HCT116 (cell line): ENCODE measurements around the gene ST3GAL3. TPM values are rescaled to one million over a fixed set of nuclear protein-coding genes. Genes with fewer than 3 reads are reported as not detected.

Experiments
- ATAC-seq: fragments of 200-7000 bp; cut with Tn5 transposase; 2 replicates; pipeline ENCODE4 v1.9.1; 2020; ENCODE audit warnings: mild to moderate bottlenecking, moderate library complexity
- BruUV-seq: library from RNA; stranded (reverse); fragments of 400-500 nt; replicated peaks from 2 replicates; lab custom pipeline; 2021; lab: Mats Ljungman, UMichigan
- CTCF ChIA-PET: fragments of 300-600 bp; sonication (Branson Sonifier 250); formaldehyde crosslinking; loops from one replicate; lab custom pipeline; 2021; ENCODE audit warnings: antibody characterized with exemption; lab: Charles Lee
- POLR2A ChIA-PET: fragments of 300-600, 350-600 bp; sonication (Branson Sonifier 250); formaldehyde crosslinking; loops from one replicate; lab custom pipeline; 2021; ENCODE audit warnings: antibody characterized with exemption; lab: Charles Lee
- RAD21 ChIA-PET, 2 experiments: fragments of 300-600 bp; sonication (Branson Sonifier 250); formaldehyde crosslinking; loops; one replicate each; lab custom pipeline; 2023; ENCODE audit warnings: low total read pairs in 2 of 2; ENCODE audit not compliant: uncharacterized antibody in 2 of 2, unreplicated experiment in 2 of 2, low non-redundant PET in 1 of 2; lab: Charles Lee
- DNase-seq: peaks from one replicate; pipeline ENCODE4 v3.0.0-alpha.2; 2010; ENCODE audit warnings: low read depth, low spot score
- H2AFZ ChIP-seq: fragments of 200-600 bp; shearing (Covaris generic), sonication (generic); 2 replicates; pipeline ENCODE4 v1.6.1; 2017; ENCODE audit warnings: low read depth, mixed run types, mixed read lengths, antibody characterized with exemption, low read length; ENCODE audit not compliant: poor library complexity, severe bottlenecking
- H3K27ac ChIP-seq: 2 replicates; pipeline ENCODE4 v1.5.1; 2012; ENCODE audit warnings: low read depth, low read length
- H3K27me3 ChIP-seq: fragments of 200-600 bp; sonication (generic); 2 replicates; pipeline ENCODE4 v1.6.1; 2016; ENCODE audit warnings: mixed run types, low read length, mixed read lengths; ENCODE audit not compliant: insufficient read depth
- H3K36me3 ChIP-seq, 2 experiments: fragments of 200-500 bp in 1 of 2; fragments of 200-600 bp in 1 of 2; sonication (Bioruptor generic) in 1 of 2; sonication (generic) in 1 of 2; 2 replicates each; pipeline versions ENCODE4 v1.5.1 to v1.6.1; 2014 to 2016; ENCODE audit warnings: low read length in 2 of 2, inconsistent platforms in 1 of 2, mixed read lengths in 1 of 2, mixed run types in 1 of 2; ENCODE audit not compliant: insufficient read depth in 2 of 2, control insufficient read depth in 1 of 2
- H3K4me1 ChIP-seq, 2 experiments: fragments of 200-600 bp in 1 of 2; sonication (generic) in 1 of 2; 2 replicates each; pipeline versions ENCODE4 v1.5.1 to v1.6.1; 2012 to 2017; ENCODE audit warnings: low read length in 2 of 2, inconsistent platforms in 1 of 2, mild to moderate bottlenecking in 1 of 2, mixed read lengths in 1 of 2, mixed run types in 1 of 2, moderate library complexity in 1 of 2; ENCODE audit not compliant: insufficient read depth in 2 of 2, control insufficient read depth in 1 of 2
- H3K4me2 ChIP-seq: fragments of 200-600 bp; sonication (generic); 2 replicates; pipeline ENCODE4 v1.6.1; 2017; ENCODE audit warnings: mixed run types, low read length, mixed read lengths
- H3K4me3 ChIP-seq, 2 experiments: fragments of 200-600 bp in 1 of 2; sonication (generic) in 1 of 2; replicated peaks in 1 of 2; 2 replicates each; pipeline ENCODE4 v1.5.1; 2011 to 2016; ENCODE audit warnings: low read length in 2 of 2, control low read depth in 1 of 2, low read depth in 1 of 2, mild to moderate bottlenecking in 1 of 2, mixed read lengths in 1 of 2, mixed run types in 1 of 2
- H3K79me2 ChIP-seq: fragments of 200-600 bp; sonication (generic); 2 replicates; pipeline ENCODE4 v1.6.1; 2017; ENCODE audit warnings: mild to moderate bottlenecking, mixed run types, low read length, moderate library complexity, mixed read lengths; ENCODE audit not compliant: insufficient read depth
- H3K9ac ChIP-seq: fragments of 200-600 bp; sonication (generic); 2 replicates; pipeline ENCODE4 v1.6.1; 2016; ENCODE audit warnings: low read length, mixed read lengths
- H3K9me2 ChIP-seq: fragments of 200-600 bp; sonication (generic), shearing (Covaris generic); 2 replicates; pipeline ENCODE4 v1.6.1; 2017; ENCODE audit warnings: mixed run types, mild to moderate bottlenecking, moderate library complexity; ENCODE audit not compliant: insufficient read depth
- H3K9me3 ChIP-seq, 2 experiments: fragments of 200-500 bp in 1 of 2; fragments of 200-600 bp in 1 of 2; sonication (Bioruptor generic) in 1 of 2; sonication (generic) in 1 of 2; 2 replicates each; pipeline ENCODE4 v1.6.1; 2014 to 2017; ENCODE audit warnings: low read length in 2 of 2, mixed read lengths in 2 of 2, inconsistent platforms in 1 of 2, low read depth in 1 of 2, mild to moderate bottlenecking in 1 of 2, mixed run types in 1 of 2, moderate library complexity in 1 of 2; ENCODE audit not compliant: control insufficient read depth in 1 of 2, insufficient read depth in 1 of 2
- H4K20me1 ChIP-seq: fragments of 200-600 bp; sonication (generic), shearing (Covaris generic); 2 replicates; pipeline ENCODE4 v1.6.1; 2017; ENCODE audit warnings: mixed run types, mild to moderate bottlenecking, moderate library complexity; ENCODE audit not compliant: insufficient read depth
- EZH2phosphoT487 ChIP-seq: fragments of 200-600 bp; IDR thresholded peaks from 2 replicates; pipeline ENCODE4 v1.6.1; 2018; ENCODE audit warnings: antibody characterized with exemption, borderline replicate concordance
- JUND ChIP-seq: IDR thresholded peaks from 2 replicates; pipeline ENCODE4 v1.6.1; 2012
- RAD21 ChIP-seq: IDR thresholded peaks from 2 replicates; pipeline ENCODE4 v1.6.1; 2012; ENCODE audit warnings: low read depth, mild to moderate bottlenecking
- SP1 ChIP-seq: IDR thresholded peaks from 2 replicates; pipeline ENCODE4 v1.6.1; 2012; ENCODE audit warnings: low read depth
- TCF7L2 ChIP-seq: IDR thresholded peaks from 2 replicates; pipeline ENCODE4 v1.7.0; 2011; ENCODE audit warnings: borderline replicate concordance, inconsistent platforms; ENCODE audit not compliant: insufficient read depth, insufficient read length; ENCODE audit errors: extremely low read depth
- intact Hi-C: fragments of 100-400 bp; cut with micrococcal nuclease; formaldehyde crosslinking; loops from 2 replicates; pipeline ENCODE4 v1.10.0; 2022
- total RNA-seq: library from RNA; stranded (reverse); gene quantifications from one replicate; pipeline ENCODE4 v1.2.1, GENCODE V29; 2021; ENCODE audit not compliant: unreplicated experiment
- TF ChIP-seq, protein P1 (sequence below), 3 experiments: fragments of 200-600 bp in 1 of 3; sonication (generic) in 1 of 3; IDR thresholded peaks in 2 of 3; conservative IDR thresholded peaks in 1 of 3; 2 replicates each; pipeline ENCODE4 v1.5.1; 2012 to 2017; ENCODE audit warnings: low read depth in 2 of 3, low read length in 2 of 3, antibody characterized with exemption in 1 of 3, borderline replicate concordance in 1 of 3, control low read depth in 1 of 3, mild to moderate bottlenecking in 1 of 3, mixed read lengths in 1 of 3, mixed run types in 1 of 3, moderate library complexity in 1 of 3; ENCODE audit not compliant: insufficient read depth in 1 of 3
- TF ChIP-seq, protein P2 (sequence below): IDR thresholded peaks from 2 replicates; pipeline ENCODE4 v1.6.1; 2012
- TF ChIP-seq, protein P3 (sequence below): IDR thresholded peaks from 2 replicates; pipeline ENCODE4 v1.6.1; 2011; ENCODE audit warnings: mild to moderate bottlenecking, low read length, moderate library complexity; ENCODE audit not compliant: insufficient replicate concordance; ENCODE audit errors: extremely low read depth

Gene ST3GAL3
- total RNA-seq, 1 experiment from 2014 or later: 7.2 TPM

DNA sequence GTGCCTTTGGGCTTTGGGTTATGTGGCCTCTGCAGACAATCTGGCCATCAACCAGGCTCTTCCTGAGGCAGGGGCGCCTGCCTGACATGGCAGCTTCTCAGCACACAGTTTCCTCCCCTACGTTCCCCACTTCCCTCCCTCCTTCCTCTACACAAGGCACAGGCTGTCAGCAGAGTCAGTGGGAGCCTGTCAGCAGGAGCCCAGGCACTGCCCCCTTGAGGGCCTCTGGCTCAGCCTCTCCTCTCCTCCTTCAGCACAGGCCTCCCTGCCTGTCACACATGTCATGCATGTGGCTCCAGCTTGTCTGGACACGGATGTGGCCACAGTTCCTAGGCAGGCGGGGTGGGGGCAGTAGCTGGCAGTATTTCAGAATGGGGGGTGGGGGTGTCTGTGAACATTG is 174.1 kb downstream of the ST3GAL3 start:
- peak; percentile 15; the same call in 1 of the 2 replicates for TF ChIP-seq RAD21
- TF ChIP-seq, protein P1, sequence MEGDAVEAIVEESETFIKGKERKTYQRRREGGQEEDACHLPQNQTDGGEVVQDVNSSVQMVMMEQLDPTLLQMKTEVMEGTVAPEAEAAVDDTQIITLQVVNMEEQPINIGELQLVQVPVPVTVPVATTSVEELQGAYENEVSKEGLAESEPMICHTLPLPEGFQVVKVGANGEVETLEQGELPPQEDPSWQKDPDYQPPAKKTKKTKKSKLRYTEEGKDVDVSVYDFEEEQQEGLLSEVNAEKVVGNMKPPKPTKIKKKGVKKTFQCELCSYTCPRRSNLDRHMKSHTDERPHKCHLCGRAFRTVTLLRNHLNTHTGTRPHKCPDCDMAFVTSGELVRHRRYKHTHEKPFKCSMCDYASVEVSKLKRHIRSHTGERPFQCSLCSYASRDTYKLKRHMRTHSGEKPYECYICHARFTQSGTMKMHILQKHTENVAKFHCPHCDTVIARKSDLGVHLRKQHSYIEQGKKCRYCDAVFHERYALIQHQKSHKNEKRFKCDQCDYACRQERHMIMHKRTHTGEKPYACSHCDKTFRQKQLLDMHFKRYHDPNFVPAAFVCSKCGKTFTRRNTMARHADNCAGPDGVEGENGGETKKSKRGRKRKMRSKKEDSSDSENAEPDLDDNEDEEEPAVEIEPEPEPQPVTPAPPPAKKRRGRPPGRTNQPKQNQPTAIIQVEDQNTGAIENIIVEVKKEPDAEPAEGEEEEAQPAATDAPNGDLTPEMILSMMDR (IDR thresholded peaks at IDR 0.05 in 2 of 3, conservative IDR thresholded peaks at IDR 0.05 in 1 of 3; ENCODE audit: borderline replicate concordance in 1 of 3, insufficient read depth in 1 of 3, low read depth in 2 of 3, low read length in 2 of 3): 0 out of 6 replicates have a peak, but pooled peaks of 1 of the 3 experiments have one; percentile 8
- TF ChIP-seq JUND: no peak
- Histone ChIP-seq H3K9ac (no peak overlapping the region), H3K4me3 (no peak overlapping the region), H3K9me2 (no peaks in the 10 kb centered on the region), H4K20me1 (no peaks in the 10 kb centered on the region), H3K27me3 (no peaks in the 10 kb centered on the region), H3K79me2 (no peaks in the 10 kb centered on the region), H3K4me1 (peaks cover 22 to 78% of the 10 kb centered on the region in 2 experiments), H3K36me3 (no peaks in the 10 kb centered on the region), H3K9me3 (no peaks in the 10 kb centered on the region), H2AFZ (no peak overlapping the region), H3K4me2 (peak overlapping the region; percentile 22), H3K27ac (no peak overlapping the region)
- CTCF ChIA-PET: no interaction called here
- ATAC-seq: peak; percentile 26; the same call in 1 of the 2 replicates
- POLR2A ChIA-PET: no interaction called here
- BruUV-seq: no TSS peak
- RAD21 ChIA-PET: interaction anchor here in 1 of 2 experiments (0.7 kb wide), 1 partner anchor 167 kb away, joined by 4 read pairs; no protein-coding TSS in a partner anchor
- intact Hi-C loops: no loop called here
- no peak for DNase-seq

DNA sequence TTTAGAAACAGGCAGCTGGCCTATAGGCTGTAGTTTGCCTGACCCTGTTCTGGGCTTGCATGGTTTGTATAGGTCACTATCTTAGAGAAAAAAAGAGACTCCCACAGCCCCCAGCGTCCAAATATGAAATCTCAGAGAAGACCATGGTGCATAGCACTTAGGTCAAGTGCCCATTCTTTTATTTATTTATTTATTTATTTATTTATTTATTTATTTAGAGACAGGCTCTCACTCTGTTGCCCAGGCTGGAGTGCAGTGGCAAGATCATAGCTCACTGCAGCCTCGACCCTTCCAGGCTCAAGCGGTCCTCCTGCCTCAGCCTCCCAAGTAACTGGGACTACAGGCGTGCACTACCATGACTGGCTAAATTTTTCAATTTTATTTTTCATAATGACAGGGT is 175.4 kb downstream of the ST3GAL3 start:
- no TSS peak for BruUV-seq

More for the DNA sequence above, 175.4 kb downstream of the ST3GAL3 start:
- DNase-seq (no peak), ATAC-seq (no peak)
- POLR2A ChIA-PET: no interaction called here
- H3K27ac ChIP-seq: no peak overlapping the region
- no peak overlapping the region for H3K9ac ChIP-seq
- H3K27me3 ChIP-seq: no peaks in the 10 kb centered on the region
- no peaks in the 10 kb centered on the region for H3K9me2 ChIP-seq
- H3K79me2 ChIP-seq: no peaks in the 10 kb centered on the region
- no peak overlapping the region for H2AFZ ChIP-seq
- no peaks in the 10 kb centered on the region for H3K9me3 ChIP-seq
- TF ChIP-seq SP1: no peak
- TF ChIP-seq, protein P2, sequence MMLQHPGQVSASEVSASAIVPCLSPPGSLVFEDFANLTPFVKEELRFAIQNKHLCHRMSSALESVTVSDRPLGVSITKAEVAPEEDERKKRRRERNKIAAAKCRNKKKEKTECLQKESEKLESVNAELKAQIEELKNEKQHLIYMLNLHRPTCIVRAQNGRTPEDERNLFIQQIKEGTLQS: no peak
- no peak for TF ChIP-seq EZH2phosphoT487
- TF ChIP-seq, protein P3, sequence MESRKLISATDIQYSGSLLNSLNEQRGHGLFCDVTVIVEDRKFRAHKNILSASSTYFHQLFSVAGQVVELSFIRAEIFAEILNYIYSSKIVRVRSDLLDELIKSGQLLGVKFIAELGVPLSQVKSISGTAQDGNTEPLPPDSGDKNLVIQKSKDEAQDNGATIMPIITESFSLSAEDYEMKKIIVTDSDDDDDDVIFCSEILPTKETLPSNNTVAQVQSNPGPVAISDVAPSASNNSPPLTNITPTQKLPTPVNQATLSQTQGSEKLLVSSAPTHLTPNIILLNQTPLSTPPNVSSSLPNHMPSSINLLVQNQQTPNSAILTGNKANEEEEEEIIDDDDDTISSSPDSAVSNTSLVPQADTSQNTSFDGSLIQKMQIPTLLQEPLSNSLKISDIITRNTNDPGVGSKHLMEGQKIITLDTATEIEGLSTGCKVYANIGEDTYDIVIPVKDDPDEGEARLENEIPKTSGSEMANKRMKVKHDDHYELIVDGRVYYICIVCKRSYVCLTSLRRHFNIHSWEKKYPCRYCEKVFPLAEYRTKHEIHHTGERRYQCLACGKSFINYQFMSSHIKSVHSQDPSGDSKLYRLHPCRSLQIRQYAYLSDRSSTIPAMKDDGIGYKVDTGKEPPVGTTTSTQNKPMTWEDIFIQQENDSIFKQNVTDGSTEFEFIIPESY: no peak
- TF ChIP-seq TCF7L2: no peak
- H4K20me1 ChIP-seq: no peaks in the 10 kb centered on the region
- RAD21 ChIA-PET: no interaction called here
- intact Hi-C loops: no loop called here
- no peaks in the 10 kb centered on the region for H3K36me3 ChIP-seq
- H3K4me3 ChIP-seq: no peak overlapping the region
- H3K4me1 ChIP-seq: peaks cover 28 to 91% of the 10 kb centered on the region in 2 experiments
- CTCF ChIA-PET: no interaction called here
- no peak overlapping the region for H3K4me2 ChIP-seq
